ENCODE results near the gene TCF7L2.
A peak's percentile ranks its signal among the peaks of the same experiment; 100 is the strongest.

The TCF7L2 gene

DNA sequence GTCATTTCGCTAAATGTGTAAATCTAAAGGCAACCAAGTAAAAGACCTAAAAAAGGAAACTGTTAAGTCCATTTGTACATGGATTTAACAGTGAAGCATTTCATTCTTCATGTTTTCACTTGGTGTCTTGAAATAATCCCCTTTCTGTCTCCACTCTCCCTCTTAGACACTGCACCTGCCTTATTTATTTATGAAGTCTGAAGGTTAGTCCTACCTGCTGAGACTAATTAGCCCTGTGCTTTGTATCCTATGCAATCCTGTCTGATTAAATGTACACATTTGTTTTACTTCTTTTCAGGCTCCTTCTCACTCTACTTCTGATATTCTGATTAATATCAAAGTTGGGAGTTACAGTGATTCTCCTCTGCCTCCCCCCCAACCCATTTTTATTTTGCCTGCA lies 1.9 kb upstream of the TCF7L2 start:
- DNase-seq = no peak

DNA sequence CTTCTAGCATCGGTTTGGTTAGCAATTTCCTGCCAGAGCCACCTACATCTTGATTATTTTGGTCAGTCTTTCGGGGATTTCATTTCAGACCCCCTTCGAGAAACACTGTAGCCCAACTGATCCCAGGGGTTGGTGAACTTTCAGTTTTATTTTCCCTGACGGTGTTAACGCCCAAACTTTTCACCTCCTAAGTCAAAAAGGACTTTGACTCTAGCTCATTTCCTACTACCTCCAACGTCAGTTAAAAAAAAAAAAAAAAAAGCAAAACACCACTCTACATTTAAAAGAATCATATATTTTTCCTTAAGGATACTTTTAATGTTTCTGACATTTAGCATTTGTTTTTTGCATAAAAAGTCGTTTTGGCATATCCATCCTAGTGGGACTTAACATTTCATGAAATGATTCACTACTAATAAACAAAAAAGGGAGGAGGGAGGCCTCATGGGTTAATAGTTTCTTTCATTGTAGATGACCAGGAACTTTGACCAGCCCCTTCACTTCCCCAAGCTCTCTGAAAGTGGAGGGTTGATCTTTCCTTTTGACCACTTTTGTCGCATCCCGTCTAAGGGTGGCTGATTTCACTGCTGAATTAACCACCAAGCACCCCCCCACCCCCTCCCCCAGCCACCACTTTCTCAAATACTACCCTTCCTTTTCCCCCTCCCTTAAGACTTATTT lies 764 bp upstream of the TCF7L2 start:
- DNase-seq = no peak

DNA sequence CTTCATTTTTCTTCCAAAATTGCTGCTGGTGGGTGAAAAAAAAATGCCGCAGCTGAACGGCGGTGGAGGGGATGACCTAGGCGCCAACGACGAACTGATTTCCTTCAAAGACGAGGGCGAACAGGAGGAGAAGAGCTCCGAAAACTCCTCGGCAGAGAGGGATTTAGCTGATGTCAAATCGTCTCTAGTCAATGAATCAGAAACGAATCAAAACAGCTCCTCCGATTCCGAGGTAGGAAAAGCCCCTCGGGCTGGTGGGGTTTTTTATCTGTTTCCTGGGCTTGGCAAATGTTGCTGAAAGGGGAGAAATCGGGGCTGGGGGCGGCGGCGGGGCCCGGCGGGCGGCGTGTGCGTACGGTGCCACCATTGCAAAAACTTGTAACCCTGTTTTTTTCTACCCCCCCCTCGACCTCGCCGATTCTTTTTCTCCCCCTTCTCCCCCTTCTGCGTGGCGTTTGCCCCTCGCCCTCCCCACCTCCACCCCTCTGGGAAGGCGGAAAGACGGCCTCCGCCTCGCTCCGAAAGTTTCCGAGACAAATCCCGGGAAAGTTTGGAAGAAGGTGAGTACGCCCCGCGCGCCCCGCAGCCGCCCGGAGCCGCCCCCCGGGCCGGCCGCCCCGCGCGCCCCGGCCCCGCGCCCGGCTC lies 789 bp downstream of the TCF7L2 start:
- DNase-seq = peak; percentile 52

DNA sequence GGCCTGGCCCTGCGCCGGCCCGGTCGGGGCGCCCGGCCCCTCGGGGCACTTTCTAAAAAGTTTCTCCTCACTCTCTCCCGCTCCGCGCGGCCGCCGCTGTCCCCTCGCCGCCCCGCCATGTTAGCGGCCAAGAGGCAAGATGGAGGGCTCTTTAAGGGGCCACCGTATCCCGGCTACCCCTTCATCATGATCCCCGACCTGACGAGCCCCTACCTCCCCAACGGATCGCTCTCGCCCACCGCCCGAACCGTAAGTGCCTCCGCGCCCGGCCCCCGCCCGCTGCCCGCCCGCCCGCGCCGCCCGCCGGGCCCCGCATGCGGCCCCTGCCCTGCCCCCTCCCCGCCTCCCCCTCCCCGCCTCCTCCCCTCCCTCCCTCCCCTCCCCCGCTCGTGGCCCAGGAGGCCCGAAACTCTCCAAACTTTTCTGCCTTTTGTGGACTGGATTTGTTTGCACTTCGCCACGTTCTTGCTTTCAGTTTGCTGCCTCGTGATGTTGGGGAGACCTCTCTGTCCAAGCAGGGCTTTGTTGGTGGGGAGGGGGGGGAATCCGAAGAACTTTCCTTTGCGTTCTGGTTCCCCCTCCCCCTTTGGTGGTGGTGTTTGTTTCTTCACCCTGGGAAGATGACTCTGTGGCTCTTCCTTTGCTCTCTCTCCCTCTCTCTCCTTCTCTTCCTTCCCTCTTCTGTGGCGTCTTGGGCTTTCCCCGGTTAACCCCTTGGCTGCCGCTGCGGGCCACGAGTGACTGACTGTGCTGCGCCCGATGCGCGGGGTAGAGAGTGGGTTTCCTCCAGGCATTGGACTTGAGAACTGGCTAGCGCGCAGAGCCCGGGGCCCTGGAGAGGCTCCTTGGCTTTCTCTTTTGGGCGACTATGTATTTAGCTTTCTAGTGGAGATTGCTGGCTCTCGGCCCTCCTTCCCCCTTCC lies 1.6 kb downstream of the TCF7L2 start:
- DNase-seq = peak; percentile 87

DNA sequence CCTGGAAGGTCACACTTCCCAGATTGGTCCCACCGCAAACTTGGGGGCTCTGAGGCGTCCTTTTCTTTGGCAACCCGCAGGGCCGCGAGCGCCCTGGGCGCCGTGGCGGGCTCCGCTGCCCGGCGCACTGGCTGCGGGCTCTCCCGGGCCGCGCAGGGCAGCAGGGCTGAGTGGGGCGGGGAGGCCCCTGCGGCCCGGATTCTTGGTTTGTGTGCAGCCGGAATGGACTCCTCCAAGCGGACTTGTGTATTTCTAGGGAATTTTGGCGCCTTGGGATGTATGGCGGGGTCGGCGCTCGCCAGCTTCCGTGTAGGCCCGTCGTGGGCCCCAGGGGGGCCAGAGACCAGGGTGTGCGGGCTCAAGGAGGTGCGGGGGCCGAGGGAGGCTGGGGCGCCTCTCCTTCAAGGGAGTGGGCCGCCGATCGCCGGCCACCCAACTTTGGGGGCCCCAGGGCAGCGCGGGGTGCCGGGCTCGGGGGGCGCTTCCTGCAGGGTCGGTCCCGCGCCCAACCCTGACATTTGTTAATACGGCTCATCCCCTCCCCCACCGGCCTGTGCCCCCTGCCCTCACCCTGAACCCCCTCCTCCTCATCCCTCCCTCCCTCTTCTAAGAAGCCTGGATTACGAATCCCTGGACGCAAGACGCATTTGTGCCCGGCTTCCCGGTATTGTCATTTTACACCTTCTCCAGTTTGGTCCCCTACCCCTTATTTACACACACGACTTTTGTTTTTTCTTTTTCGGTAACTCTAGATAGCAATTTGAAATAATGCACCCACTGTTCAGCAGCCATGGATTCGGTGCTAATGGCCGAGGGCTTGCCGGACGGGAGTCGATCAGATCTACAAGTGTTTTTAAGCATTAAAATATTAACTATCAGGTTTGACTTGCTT lies 2.5 kb downstream of the TCF7L2 start:
- peak; percentile 41 for DNase-seq

DNA sequence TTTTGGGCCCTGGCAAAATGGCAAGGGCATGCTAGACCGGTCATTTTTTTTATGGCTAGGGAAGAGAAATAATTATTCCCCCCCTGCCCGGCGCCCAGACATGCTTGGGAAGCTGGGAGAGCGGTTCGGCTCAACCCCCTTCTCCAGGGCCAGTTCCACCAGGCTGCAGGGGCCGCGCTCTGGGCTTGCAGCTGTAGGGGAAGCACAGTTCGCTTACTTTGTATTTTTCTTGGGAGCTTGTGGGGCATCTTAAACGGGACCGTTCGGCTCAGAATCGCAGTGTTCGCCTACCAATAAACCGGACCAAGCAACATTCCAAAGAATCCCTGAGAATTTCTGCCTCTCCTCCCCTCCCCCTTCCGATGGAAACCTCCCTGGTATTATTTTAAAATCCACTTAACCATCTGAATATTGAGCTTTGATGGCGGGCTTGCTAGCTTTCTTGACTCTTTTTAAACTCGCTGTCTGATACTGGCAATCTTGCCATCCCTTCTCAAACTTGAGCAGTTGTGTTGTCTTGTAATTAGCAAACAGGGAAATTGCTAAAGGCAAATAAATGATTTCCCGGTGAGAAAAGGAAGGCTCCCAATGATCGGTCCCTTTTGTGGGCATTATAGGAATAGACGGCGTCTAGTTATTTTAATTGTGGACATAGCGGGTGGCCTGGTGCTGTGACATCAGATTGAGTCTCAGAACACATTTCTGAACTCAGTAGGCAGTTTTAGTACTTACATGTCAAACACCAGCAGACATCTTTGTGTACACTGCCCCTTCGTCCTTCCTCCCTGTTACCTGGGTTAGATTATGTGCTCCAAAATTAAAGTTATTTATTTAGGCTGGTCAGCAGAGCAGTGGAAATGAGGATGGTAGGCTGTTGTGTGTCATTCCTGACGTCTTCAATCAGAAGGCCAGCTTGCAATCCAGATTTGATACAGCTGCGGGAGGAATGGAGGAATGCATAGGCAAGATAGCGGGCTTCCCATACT lies 3.4 kb downstream of the TCF7L2 start:
- peak; percentile 67 for DNase-seq

DNA sequence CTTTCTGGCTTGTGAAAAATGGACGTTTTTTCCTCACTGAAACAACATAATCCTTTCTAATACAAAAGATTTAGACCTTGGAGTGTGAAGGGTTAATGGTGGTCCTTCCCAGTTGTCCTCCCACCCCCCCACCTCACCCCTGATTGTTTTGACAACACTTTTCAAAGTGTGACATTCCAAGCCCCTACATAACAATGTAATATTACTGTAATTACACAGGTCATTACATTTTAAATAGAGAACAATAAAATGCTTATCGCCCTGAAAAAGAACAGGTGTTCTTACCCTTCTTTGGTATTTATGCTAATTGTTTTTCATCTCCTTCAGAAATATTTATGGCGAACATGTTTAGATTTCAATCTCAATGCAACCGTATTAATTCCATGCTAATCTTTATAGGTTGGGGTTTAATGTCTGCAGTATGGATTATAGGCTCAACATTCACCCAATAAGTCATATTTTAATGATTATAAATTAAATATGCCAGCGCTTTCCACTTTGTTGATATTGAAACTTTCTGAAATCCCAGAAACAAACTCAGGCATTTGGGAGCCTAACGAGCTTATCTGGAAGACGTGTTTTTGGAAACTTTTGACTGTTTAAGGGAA lies 5.0 kb downstream of the TCF7L2 start:
- DNase-seq = no peak

DNA sequence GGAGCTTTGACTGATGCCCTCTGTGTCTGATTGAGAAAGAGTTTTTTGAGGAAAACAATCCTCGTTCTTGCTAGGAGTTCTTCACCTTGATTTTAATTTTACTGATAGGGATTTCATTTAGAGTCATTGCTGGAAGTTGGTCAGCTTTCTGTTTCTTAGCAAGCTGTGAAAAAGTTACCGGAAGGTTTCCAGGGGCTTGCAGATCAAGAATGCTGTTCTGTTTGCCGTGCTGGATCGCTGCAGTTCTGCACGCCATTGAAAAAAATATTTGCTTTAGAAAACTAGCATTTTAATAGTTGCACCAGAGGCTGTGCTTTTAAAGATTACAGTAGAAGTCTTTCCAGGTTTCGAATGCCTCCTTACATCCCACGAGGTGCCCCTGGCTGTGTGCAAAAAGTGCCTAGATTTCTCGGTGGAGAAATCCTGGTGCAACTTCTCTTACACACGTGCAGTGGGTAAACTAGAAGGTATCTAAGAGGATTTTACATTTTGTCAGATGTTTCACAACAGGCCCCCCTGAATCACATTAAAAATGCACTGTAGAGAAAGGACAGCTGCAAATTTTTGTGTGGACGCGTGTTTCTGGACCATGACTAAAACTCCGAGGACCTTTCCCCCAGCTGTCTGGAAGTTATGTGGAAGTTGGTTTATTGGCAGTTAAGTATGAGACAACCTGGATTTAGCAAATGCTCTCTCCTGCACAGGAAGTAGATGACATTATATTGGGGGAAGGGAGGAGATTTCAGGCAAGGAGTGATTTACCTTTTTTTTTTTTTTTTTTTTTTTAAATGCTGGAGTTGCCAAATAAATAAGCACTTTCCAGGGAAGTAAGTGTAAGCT lies 5.8 kb downstream of the TCF7L2 start:
- DNase-seq = peak; percentile 89

DNA sequence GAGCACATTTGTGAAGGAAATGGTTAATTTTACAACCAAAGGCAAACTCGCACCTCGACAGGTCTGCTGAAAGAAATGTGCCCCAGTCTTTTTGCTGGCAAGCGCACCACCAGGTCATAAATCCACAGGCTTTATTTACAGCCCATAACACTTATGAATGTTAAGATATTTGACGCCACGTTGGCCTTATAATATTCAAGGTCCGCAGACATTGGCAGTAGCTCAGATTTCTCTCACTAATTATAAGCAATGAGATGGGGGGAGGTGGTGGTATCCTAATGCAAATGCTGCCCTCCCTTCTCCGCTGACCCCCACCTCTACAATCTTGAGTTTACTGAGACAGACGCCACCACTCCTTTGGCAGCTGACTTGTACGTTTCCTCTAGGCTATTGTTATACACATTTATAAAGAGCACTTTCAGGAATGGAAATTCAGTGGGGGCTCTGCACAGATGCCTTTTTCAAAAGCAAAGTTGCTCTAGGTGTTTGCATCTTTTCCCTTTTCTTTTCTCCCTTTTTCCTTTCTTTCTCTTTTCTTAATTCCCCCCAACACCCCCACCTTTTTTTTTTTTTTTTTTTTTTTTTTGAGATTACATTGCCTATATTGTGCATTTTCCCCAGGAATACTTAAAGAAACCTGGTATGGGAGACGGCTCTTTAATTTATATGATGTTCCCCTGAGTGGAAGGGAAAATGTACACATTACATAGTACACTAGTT lies 6.7 kb downstream of the TCF7L2 start:
- DNase-seq = peak; percentile 35

DNA sequence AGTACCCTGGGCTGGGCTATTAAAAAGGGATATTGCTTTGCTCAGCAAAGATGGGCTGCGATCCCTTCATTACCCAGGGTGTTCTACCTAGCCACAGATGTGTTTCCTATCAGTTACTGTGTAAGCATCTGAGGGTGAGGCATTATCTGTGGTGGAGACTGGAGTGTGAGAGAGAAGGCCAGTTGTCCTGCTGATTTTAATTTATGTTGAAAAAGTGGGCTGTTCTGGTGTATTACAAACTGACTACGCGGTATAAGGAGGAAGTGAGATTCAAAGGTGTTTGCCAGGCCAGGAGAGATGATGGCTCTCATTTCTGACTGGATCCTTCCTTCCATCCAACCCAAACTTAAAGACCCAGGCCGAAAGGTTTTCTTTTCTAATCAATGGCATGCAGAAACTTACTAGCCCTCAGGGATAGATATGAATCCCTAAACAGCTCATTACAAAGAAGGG lies 7.6 kb downstream of the TCF7L2 start:
- peak; percentile 28 for DNase-seq

DNA sequence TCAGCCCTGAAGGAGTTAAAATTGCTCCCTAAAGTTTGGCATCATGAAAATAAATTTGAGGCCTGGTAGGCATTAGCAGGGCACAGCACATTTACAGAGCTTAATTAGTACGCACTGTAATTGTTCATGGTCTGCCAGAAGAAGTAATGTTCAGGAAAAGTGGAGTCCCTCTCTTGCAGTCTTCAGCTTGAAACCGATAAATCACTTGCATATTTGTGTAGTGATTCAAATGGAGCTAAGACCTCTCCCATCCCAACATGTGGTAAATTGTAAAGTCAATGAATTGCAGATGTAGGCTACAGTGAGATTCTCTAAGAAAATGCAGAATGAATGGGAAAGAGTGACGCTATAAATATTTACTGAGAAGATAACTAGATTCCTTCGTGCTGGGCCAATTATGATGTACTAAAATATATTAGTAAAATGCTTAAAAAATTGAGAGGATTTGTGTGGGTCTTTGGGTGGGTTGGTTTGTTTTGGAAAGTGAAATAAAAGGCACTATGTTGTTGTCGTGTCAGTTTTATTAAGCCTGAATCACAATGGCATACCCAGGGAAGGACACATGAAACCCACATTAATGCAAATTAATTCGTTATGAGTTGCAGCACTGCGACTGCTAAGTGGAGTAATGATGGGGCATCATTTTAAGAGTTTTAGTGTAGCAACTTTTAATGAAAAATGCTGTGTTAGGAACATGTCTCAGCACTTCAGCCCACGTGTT lies 8.4 kb downstream of the TCF7L2 start:
- DNase-seq = peak; percentile 97

DNA sequence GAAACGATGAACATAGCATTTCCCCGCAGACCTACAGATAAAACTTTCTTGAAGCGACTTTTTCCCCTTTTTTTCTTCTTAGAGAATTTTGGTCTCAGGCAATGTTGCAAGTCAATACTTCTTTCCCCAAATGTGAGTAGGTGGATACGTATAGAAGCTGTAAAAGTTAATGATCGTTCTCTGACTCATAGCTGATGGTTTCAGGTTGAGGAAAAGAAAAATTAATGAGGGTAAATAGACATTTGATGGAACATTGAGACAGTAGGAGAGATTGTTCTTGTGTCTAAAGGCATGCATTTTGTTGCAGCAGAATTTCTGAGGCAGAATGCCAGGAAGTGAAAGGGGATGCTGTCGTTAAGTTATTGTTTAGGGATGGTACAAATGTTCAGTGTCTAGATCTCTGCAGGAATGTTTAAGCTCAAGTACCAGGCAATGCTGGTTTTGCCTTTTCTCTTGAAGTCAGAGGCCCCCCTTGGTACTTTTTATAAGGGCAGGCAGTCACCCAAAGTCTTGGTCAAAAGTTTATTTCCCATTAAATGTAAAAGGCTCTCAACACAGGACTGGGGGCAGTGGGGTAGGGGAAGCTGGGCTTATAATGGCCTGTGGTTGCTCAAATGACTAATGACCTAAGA lies 9.3 kb downstream of the TCF7L2 start:
- peak; percentile 87 for DNase-seq

DNA sequence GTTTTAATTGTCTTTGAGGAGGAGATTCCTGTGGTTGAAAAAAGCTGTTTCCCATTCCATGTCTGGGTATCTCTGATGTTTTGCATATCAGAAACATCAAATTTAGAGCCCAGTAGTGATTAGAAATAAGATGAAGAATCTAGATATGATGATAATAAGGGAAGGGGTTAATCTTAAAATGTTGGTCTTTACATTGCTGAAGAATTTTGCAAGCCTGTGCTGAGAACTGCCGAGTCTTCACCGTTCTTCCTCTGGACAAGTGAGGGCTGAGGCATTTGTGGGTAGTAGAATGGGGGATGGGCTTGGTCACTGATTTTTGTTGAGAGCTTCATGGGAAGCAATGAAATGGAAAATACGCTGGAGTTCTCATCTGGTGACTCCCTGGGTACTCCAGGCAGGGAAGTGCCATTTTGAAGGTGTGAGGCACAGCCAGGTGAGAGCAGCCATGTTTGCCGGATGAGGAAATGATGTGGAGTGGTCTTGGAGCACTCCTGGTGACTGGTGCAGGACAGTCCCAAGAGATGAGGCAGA lies 10.2 kb downstream of the TCF7L2 start:
- DNase-seq = peak; percentile 78

DNA sequence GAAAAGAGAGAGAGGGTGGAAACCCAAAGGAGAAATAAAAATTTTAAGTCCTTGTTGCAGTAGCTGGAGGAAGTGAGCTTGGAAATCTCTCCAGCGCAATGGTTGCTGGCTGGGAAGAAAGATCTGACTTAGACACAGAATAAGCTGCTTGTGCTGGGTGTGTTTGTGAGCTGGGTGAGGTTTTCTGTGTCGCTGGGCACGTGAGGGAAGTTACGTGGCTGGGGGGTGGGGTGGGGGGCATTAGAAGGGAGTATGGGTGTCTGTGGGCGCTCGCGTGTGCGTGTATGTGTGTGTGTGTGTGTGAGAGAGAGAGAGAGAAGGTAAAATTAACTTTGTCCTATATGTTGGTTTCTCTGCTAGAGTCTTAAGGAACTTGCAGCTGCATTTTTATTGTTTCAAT lies 11.6 kb downstream of the TCF7L2 start:
- no peak for DNase-seq

DNA sequence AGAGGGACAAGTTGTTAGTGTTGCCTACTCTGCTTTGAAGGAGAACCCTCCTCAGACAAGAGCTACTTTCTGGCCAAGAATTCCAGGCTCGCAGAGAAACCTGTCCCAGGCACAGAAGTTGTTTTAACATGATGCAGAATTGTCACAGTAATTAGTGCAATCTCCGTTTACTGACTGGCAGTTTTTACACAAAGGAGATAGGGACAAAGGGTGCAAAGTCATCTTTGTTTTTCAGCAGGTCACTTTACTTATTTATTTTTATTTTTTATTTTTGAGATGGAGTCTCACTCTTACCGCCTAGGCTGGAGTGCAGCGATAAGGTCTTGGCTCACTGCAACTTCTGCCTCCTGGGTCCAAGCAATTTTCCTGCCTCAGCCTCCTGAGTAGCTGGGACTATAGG lies 12.3 kb downstream of the TCF7L2 start:
- DNase-seq = no peak

DNA sequence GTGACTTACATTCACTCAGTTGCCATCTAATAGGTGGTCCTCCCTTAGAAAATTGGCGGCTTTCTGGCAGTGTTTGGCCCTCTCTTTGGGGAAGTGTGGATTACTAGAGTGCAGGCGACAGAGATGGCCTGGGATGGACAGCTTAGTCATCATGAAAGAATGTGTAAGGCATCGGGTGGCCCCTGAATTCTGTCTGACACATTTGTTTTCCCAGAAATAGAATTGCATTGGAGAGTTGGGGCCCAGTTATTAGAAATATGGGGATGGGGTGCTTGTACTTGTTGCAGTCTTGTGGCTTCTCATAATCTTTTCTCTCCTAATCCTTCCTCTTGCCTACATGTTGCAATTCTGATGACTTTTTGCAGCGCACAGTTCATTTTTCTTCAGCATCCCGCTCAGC lies 13.8 kb downstream of the TCF7L2 start:
- peak; percentile 80 for DNase-seq

DNA sequence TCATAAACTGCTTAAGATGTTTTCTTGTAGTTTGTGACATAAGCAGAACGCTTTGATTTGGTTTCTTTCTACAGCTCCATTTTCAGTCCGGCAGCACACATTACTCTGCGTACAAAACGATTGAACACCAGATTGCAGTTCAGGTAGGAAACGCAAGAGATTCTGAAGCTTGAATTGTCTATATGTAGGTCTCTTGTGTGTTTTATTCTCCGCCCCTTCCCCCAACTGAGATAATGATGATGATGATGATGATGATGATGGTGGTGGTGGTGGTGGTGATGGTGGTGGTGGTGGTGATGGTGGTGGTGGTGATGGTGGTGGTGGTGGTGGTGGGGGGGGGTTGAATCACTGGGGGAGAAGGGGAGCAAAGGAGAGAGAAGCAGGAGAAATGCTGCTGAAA lies 14.4 kb downstream of the TCF7L2 start:
- DNase-seq = no peak

All from fibroblast of skin of right biceps (primary cell).